GM21825 (cell line): Measurements from ENCODE around the gene CAMKMT.
"Not testable (repeated sequence)": the region's sequence is repeated elsewhere in the genome, so short reads cannot be mapped to it uniquely, and the experiment has no call there.

Experiments used
- ATAC-seq: cut with Tn5 transposase; IDR thresholded peaks from one replicate; pipeline ENCODE4 v1.9.1; 2021; ENCODE audit warnings: mild to moderate bottlenecking, moderate library complexity; ENCODE audit not compliant: unreplicated experiment

Gene CAMKMT

DNA sequence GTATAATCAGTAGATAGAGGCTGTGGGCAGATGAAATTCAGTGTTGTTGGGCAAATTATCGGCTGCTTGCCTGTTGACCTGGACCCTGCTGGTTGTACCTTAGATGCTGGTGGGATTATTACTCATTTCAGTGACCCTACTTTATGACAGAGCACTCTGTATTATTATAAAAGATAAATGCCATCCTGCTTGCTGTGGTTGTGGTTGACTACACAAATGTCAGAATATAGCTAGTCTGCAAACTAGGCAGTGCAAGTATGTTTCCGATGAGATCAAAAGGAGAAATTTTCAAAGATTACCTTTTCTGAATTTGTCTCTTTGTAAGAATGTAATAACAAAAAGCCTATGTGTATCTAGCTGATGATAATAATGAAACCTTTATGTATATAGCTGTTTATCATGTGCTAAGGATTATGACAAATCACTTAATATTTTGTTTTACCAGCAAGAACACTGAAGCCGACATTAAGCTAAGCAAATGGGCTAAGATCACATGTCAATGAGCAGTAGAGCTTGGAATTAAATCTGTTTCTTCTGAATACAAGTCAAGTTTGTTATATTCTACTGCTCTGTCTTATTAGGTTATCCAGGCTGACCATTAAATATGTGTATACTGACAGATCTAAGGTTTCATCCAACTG is 219.2 kb downstream of the CAMKMT start:
- no peak for ATAC-seq

DNA sequence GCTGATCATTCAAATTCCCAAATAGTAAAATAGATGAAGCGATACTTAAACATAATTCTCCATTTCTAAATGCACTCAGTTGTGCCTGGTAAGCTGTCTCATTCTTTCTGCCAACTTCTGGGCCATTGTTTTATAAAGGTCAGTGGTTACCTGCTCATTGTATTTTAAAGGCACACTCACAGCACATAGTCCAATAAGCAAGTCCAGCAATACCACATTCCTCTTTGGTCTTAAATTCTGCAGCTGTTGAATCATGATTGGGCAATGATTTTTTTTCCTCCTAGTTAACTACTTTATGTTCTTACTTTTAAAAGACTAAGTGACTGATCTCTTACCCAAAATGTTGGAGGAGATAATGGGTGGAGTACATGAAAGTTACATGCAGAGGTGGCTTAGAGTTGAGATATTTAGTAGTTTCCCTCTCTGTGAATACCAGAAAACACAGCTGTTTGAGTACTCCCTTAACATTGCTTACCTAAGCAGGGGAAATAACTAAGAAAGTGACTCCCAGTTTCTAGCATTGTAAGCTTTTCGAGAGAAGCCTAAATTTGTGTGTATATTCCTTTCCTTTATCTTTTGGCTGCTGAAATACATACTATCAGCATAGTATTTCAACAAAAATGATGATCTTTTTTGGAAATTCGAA is 220.7 kb downstream of the CAMKMT start:
- no peak for ATAC-seq

GRCh38 chr2:44595615-44596014 is 233.9 kb downstream of the CAMKMT start:
- ATAC-seq, result not testable (repeated sequence)

GRCh38 chr2:44596537-44597320 is 235.0 kb downstream of the CAMKMT start:
- no peak for ATAC-seq

DNA sequence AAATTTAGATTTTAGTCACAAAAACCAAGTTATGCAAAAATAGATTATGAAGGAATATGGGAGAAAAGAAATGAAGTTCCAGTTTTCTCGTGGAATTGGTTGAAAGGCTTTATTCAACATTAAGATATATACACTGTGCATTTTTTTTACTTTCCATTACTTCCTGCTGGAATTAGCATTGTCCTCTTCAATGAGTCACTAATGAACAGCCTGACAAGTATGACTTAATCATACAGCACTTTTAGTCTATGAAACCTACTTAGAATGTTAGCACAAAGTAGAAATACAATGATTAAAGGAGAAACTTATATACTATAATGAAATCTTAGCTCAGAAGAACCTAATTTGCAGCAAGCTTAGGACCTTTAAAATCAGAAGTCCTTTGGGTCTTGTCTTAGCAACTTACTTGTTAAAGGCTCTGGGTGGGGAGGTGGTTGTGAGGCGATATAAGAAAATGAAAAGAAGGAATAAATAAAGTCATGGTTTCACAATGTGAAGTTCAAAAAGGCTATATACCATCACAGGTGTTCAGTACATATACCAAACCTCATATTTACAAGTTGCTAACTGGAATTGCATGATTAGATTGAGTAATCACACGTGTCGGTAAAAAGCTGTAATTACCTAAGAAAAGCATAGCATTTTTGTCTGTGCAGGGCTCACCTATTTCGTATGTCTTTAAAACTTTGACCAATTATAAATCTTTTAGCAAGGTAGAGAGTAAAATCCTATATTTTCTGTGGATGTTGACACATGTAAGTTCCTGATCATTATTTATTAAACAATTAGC is 236.8 kb downstream of the CAMKMT start:
- no peak for ATAC-seq

GRCh38 chr2:44599130-44599529 is 237.4 kb downstream of the CAMKMT start:
- no peak for ATAC-seq

GRCh38 chr2:44602446-44602845 is 240.7 kb downstream of the CAMKMT start:
- ATAC-seq, result no peak

GRCh38 chr2:44605511-44605910 is 243.8 kb downstream of the CAMKMT start:
- no peak for ATAC-seq

GRCh38 chr2:44612276-44612675 is 250.5 kb downstream of the CAMKMT start:
- no peak for ATAC-seq

GRCh38 chr2:44614940-44615339 is 253.2 kb downstream of the CAMKMT start:
- ATAC-seq, result no peak

- no peak for ATAC-seq
Observed at GRCh38 chr2:44615950-44616518, 254.3 kb downstream of the CAMKMT start.

GRCh38 chr2:44616667-44617155 is 255.0 kb downstream of the CAMKMT start:
- ATAC-seq, result peak; percentile 76

DNA sequence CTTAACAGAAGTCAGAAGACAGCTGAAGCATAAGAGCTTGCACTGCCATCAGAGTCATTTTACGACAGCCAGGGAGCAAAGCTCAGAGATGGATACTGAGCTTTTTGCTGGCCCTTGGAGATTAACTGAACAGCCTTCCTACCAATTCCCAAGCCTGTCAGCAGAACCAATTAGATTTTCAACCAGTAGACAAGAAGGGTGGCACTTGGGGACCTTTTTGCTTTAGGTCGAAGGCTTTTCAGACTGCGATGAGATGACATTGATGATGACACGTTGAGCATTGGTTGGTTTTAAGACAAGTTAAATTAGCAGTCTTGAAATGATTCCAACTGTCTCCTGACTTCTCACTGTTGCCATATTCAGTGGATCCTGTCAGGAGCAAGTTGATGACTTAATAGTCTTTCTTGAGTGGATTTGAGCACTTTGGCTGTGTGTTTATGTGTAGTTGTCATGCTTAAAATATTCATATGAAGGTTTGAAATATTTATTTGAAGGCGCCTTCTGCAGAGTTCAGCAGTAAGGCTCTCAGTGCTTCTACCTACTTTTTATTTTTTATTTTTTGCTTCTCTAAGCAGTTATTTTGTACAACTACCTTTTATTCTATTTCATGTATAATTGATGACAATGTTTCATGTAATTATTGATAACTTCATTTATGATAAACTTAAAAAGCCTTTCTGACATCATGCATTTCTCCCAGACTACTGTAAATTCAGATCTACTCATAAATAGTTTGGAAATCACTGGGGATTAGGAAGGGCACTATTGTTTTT is 256.7 kb downstream of the CAMKMT start:
- ATAC-seq, result no peak

DNA sequence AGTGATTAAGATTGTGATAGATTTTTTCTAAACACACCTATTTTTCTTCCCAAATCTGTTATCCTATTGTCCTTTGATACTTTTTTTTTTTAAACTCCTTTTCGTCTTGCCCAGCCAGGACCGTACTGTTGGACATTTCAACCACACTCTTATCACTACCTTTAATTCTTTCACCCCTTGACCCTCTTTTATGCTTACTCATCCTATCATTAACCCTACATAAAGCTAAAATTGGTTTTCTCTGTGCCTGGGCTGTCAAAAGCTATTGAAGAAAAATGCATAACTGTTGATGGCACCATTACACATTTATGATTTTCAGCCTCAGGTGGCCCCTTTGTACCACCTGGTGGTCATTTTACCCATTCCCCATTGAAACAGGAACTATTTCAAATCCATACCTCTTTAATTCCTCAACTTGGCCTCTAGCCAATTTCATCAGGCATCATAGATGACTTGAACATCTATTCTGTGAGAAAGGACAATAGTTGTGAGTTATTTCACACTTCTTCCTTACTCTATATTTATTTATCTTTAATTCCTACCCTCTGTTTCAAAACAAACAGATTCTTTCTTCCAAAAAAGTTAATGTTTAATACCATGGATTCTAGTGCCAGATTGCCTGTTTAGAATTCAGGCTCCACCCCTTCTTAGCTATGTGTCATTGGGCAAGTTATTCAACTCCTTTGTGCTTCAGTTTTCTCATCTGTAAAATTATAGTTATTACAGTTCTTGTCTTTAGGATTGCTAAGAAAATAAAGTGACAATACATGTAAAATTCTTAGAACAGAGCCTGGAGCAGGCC is 258.6 kb downstream of the CAMKMT start:
- no peak for ATAC-seq

DNA sequence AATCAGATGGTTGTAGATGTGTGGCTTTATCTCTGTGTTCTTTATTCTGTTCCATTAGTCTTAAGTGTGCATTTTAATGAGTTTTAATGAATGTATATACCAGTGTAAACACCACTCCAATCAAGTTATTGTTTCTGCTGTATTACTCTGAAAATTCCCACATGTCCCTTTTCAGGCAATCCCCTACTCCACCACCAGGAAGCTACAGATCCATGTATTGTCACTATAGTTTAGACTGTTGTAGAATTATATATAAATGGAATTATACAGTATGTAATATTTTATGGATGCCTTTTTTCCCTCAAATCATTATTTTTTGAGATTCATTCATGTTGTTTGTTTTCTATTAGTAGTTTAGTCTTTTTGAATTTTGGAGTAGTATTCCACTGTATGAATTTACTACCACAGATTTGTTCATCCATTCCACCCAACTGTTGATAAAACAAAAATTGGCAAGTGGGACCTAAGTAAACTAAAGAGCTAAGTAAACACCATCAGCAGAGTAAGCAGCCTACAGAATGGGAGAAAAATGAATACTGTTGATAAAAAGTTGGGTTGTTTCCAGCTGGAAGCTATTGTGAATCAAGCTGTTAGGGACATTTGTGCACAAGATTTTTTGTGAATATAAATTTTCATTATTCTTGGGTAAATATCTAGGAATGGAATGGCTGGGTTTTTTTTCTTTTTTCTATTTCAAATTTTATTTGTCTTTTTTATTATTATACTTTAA is 262.0 kb downstream of the CAMKMT start:
- no peak for ATAC-seq

DNA sequence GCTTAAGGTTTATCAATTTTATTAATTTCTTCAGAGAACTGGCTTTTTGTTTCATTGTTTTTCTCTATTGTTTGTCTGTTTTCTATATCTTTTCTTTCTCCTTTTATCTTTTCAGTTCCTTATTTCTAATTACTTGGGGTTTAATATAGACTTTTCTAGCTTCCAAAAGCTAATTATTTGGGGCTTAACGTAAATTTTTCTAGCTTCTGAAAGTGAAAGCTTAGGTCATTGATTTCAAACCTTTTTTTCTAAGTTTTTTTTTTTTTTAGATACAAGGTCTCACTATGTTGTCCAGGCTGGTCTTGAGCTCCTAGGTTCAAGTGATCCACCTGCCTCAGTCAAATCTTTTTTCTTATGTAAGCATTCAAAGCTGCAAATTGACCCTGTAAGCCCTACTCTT is 266.6 kb downstream of the CAMKMT start:
- ATAC-seq, result no peak

DNA sequence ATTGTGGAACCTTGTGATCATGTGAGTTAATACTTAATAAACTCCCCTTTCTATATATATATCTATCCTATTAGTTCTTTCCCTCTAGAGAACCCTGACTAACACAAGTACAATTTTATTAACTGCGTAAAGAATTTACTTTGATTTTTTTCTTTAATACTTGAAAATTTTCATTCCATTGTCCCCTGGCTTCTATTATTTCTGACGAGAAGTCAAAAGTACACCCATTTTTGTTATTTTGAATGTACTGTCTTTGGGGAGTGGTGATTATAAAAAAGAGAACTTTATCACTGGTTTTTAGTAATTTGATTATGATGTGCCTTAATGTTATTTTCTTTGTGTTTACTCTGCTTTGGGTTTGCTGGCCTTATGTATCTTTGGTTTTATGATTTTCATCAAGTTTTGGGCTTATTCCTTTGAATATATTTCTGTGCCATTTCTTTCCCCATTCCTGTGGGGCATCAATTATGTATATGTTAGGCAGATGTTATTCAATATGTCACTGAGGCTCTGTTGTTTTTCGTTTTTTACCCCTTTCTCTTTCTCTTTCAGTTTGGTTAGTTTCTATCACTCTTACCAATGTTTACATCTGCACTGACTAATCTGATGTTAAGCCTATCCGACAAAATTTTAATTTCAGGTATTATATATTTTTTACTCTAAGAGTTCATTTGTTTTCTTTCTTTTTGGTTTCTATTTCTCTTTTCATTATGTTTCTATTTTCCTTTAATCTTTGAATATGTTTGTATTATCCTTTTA is 271.4 kb downstream of the CAMKMT start:
- ATAC-seq, result no peak

GRCh38 chr2:44635725-44636124 is 274.0 kb downstream of the CAMKMT start:
- no peak for ATAC-seq
